Spleen (tissue), 11 donors: ENCODE results near the gene TYW1B. TPM values are rescaled to one million over a fixed set of nuclear protein-coding genes. Genes with fewer than 3 reads are reported as not detected.
"Not testable (repeated sequence)": the region's sequence is repeated elsewhere in the genome, so short reads cannot be mapped to it uniquely, and the experiment has no call there.

Source experiments
- DNase-seq: peaks from one replicate; pipeline ENCODE4 v3.0.0-alpha.2; 2020
- H3K27ac ChIP-seq, 8 donors: fragments of 200-600 bp; sonication (generic) in 7 of 8; 1 replicate in 4 of 8; 2 replicates in 4 of 8; pipeline versions ENCODE4 v1.5.0 to v1.8.0; 2016 to 2021; ENCODE audit warnings: inconsistent platforms in 4 of 8, mild to moderate bottlenecking in 4 of 8, moderate library complexity in 1 of 8
- H3K27me3 ChIP-seq, 7 donors: fragments of 200-600 bp; sonication (generic) in 6 of 7; replicated peaks in 1 of 7; 1 replicate in 4 of 7; 2 replicates in 3 of 7; pipeline versions ENCODE4 v1.5.0 to v1.8.0; 2016 to 2021; ENCODE audit warnings: inconsistent platforms in 3 of 7, mild to moderate bottlenecking in 1 of 7
- H3K36me3 ChIP-seq, 6 donors: fragments of 200-600 bp; sonication (generic) in 5 of 6; 1 replicate in 4 of 6; 2 replicates in 2 of 6; pipeline versions ENCODE4 v1.5.0 to v1.8.0; 2016 to 2021; ENCODE audit warnings: inconsistent platforms in 2 of 6
- H3K4me1 ChIP-seq, 6 donors: fragments of 200-600 bp; sonication (generic) in 5 of 6; 1 replicate in 3 of 6; 2 replicates in 3 of 6; pipeline versions ENCODE4 v1.5.0 to v1.8.0; 2016 to 2021; ENCODE audit warnings: inconsistent platforms in 3 of 6
- H3K4me3 ChIP-seq, 8 donors: fragments of 200-600 bp; sonication (generic) in 7 of 8; 1 replicate in 4 of 8; 2 replicates in 4 of 8; pipeline versions ENCODE4 v1.5.0 to v1.8.0; 2016 to 2021; ENCODE audit warnings: inconsistent platforms in 4 of 8, mild to moderate bottlenecking in 4 of 8, moderate library complexity in 2 of 8
- H3K9me3 ChIP-seq, 8 donors: fragments of 200-600 bp; sonication (generic) in 7 of 8; 1 replicate in 4 of 8; 2 replicates in 4 of 8; pipeline versions ENCODE4 v1.5.0 to v1.8.0; 2016 to 2021; ENCODE audit warnings: inconsistent platforms in 4 of 8
- CTCF ChIP-seq, 11 experiments: fragments of 200-600 bp in 7 of 11; fragments of 450-650 bp in 4 of 11; sonication (generic) in 4 of 11; IDR thresholded peaks in 8 of 11; conservative IDR thresholded peaks in 3 of 11; 1 replicate in 7 of 11; 2 replicates in 4 of 11; pipeline versions ENCODE4 v1.4.0 to v1.8.0; 2016 to 2021; ENCODE audit warnings: antibody characterized with exemption in 11 of 11, inconsistent platforms in 4 of 11, mild to moderate bottlenecking in 1 of 11
- POLR2A ChIP-seq, 3 donors: fragments of 450-650 bp; IDR thresholded peaks; one replicate each; pipeline ENCODE4 v1.5.1; 2017; ENCODE audit warnings: antibody characterized with exemption in 3 of 3, mild to moderate bottlenecking in 1 of 3
- POLR2AphosphoS5 ChIP-seq, 3 donors: sonication (generic); formaldehyde crosslinking; IDR thresholded peaks; one replicate each; pipeline ENCODE4 v1.5.1; 2017; ENCODE audit warnings: antibody characterized with exemption in 3 of 3
- WGBS, 5 donors: extraction: QIAGEN DNeasy Blood & Tissue Kit in 3 of 5; methylation state at CpG; one replicate each; pipeline versions ENCODE4 v1.1.5 to v1.1.7; 2013 to 2018; 5-methylcytosine and 5-hydroxymethylcytosine counted together
- intact Hi-C: fragments of 100-400 bp; cut with DNase I; formaldehyde crosslinking; loops from one replicate; pipeline ENCODE4 v1.15.0; 2023; ENCODE audit warnings: low total_unique reads
- polyA plus RNA-seq, 3 donors: library from polyadenylated mRNA; stranded (reverse); fragments of 200-250 nt; gene quantifications; one replicate each; pipeline ENCODE4 v1.2.1, GENCODE V29; 2013
- total RNA-seq, 7 donors: library from RNA; depleted of rRNA in 3 of 7; stranded (reverse); fragments of >200 nt in 3 of 7; fragmentation: NEBNext Ultra II Directional in 4 of 7; extraction: Animal tissue kit (Norgen Biotek cat#: 25700) in 4 of 7; gene quantifications; one replicate each; pipeline versions ENCODE4 v1.1.0 to v1.2.1, GENCODE V29; 2016 to 2021
- donor health status: healthy with polysubstance abuse.
- donor health status: DM: no; HTN: no; CAD: no; lungs with moderate emphysema.
- donor health status: DM: no; HTN: no; CAD: no.
- donor health status: Bipolar disorder and iron deficiency.
- donor health status: healthy.
- donor health status: DM: no; HTN: no; CAD: no.
- donor health status: DM: yes; HTN: yes; CAD: no.

The TYW1B gene
- total and polyA plus RNA-seq, 10 donors: 1.2 to 8.3 (median 4.1) TPM

GRCh38 chr7:72760602-72761001, 67.4 kb downstream of the TYW1B start:
- DNase-seq: no peak
- Histone ChIP-seq H3K4me3 (no peak overlapping the region), H3K27ac (no peak overlapping the region), H3K4me1 (no peaks in the 10 kb centered on the region), H3K9me3 (peaks cover 20 to 59% (median 53%) of the 10 kb centered on the region in 8 donors), H3K27me3 (no peaks in the 10 kb centered on the region), H3K36me3 (peaks cover 0 to 64% (median 8%) of the 10 kb centered on the region in 6 donors)
- no peak for TF ChIP-seq POLR2AphosphoS5 (IDR thresholded peaks at IDR 0.05)
- TF ChIP-seq POLR2A (IDR thresholded peaks at IDR 0.05): no peak
- no peak for TF ChIP-seq CTCF (IDR thresholded peaks at IDR 0.05 in 8 of 11, conservative IDR thresholded peaks at IDR 0.05 in 3 of 11)
- 90 to 96% (median 92%) methylated on average over 2 of the region's 2 CpGs for WGBS, 5 donors
- intact Hi-C loops: no loop called here

- no peak overlapping the region for H3K27ac ChIP-seq
- 89 to 98% (median 97%) methylated on average over 7 of the region's 7 CpGs for WGBS, 5 donors
- TF ChIP-seq CTCF (IDR thresholded peaks at IDR 0.05 in 8 of 11, conservative IDR thresholded peaks at IDR 0.05 in 3 of 11) (no peak), POLR2A (IDR thresholded peaks at IDR 0.05) (no peak), POLR2AphosphoS5 (IDR thresholded peaks at IDR 0.05) (no peak)
- intact Hi-C loops: no loop called here
- DNase-seq: no peak
- peaks cover 4 to 19% (median 15%) of the 10 kb centered on the region in 8 donors for H3K9me3 ChIP-seq
- H3K4me1 ChIP-seq: no peaks in the 10 kb centered on the region
- H3K27me3 ChIP-seq: no peaks in the 10 kb centered on the region
- no peak overlapping the region for H3K4me3 ChIP-seq
- peaks cover 0 to 44% (median 4%) of the 10 kb centered on the region in 6 donors for H3K36me3 ChIP-seq
These were observed 73.7 kb downstream of the TYW1B start for GRCh38 chr7:72754312-72754711.

GRCh38 chr7:72753781-72754180, 74.2 kb downstream of the TYW1B start:
- WGBS, 5 donors: 86 to 98% (median 95%) methylated on average over 5 of the region's 5 CpGs
- peaks cover under 1 to 14% (median 10%) of the 10 kb centered on the region in 8 donors for H3K9me3 ChIP-seq
- no peak for DNase-seq
- no peak overlapping the region for H3K4me3 ChIP-seq
- H3K36me3 ChIP-seq: peaks cover 0 to 40% (median 2%) of the 10 kb centered on the region in 6 donors
- no peak for TF ChIP-seq POLR2A (IDR thresholded peaks at IDR 0.05)
- TF ChIP-seq CTCF (IDR thresholded peaks at IDR 0.05 in 8 of 11, conservative IDR thresholded peaks at IDR 0.05 in 3 of 11): no peak
- TF ChIP-seq POLR2AphosphoS5 (IDR thresholded peaks at IDR 0.05): no peak
- no peaks in the 10 kb centered on the region for H3K27me3 ChIP-seq
- H3K27ac ChIP-seq: no peak overlapping the region
- intact Hi-C loops: no loop called here
- no peaks in the 10 kb centered on the region for H3K4me1 ChIP-seq

- H3K4me3 ChIP-seq, H3K9me3 ChIP-seq, H3K27ac ChIP-seq, DNase-seq, intact Hi-C loops, H3K4me1 ChIP-seq, H3K27me3 ChIP-seq: not testable (repeated sequence)
- 95 to 98% (median 97%) methylated on average over 4 of the region's 4 CpGs for WGBS, 5 donors
- peaks cover 0 to 35% (median 0%) of the 10 kb centered on the region in 6 donors for H3K36me3 ChIP-seq
These were observed 74.8 kb downstream of the TYW1B start for GRCh38 chr7:72753229-72753628.

GRCh38 chr7:72751978-72752377, 76.0 kb downstream of the TYW1B start:
- TF ChIP-seq POLR2A (IDR thresholded peaks at IDR 0.05): no peak
- no peak for TF ChIP-seq POLR2AphosphoS5 (IDR thresholded peaks at IDR 0.05)
- no peak for TF ChIP-seq CTCF (IDR thresholded peaks at IDR 0.05 in 8 of 11, conservative IDR thresholded peaks at IDR 0.05 in 3 of 11)

More at GRCh38 chr7:72751978-72752377, 76.0 kb downstream of the TYW1B start:
- no peak for DNase-seq
- Histone ChIP-seq H3K27ac (no peak overlapping the region), H3K4me3 (no peak overlapping the region), H3K36me3 (peaks cover 0 to 29% (median 0%) of the 10 kb centered on the region in 6 donors), H3K27me3 (no peaks in the 10 kb centered on the region), H3K9me3 (no peaks in the 10 kb centered on the region), H3K4me1 (no peaks in the 10 kb centered on the region)
- 78 to 94% (median 93%) methylated on average over 2 of the region's 2 CpGs for WGBS, 5 donors
- intact Hi-C loops: no loop called here
